ENCODE results near the gene ROBO1. TPM values are rescaled to one million over a fixed set of nuclear protein-coding genes. Genes with fewer than 3 reads are reported as not detected.

The ROBO1 gene
- total RNA-seq, 2 experiments from 2014 or later = 0.36 to 0.69 TPM

- ChIA-PET POLR2A (no interaction called here), CTCF (no interaction called here)
- Mint-ChIP-seq H3K9me3 (peaks cover 11% of the 10 kb centered on the region), H3K27ac (no peak overlapping the region), H3K4me1 (ENCODE audit: low read depth) (no peaks in the 10 kb centered on the region), H3K27me3 (no peaks in the 10 kb centered on the region), H3K36me3 (ENCODE audit: low read depth) (no peaks in the 10 kb centered on the region), H3K4me3 (no peak overlapping the region)
- ATAC-seq (ENCODE audit: poor library complexity) (no peak), DNase-seq (no peak)
- no peaks in the 10 kb centered on the region for H3K36me3 ChIP-seq (ENCODE audit: insufficient read depth, low read length)
- H3K4me1 ChIP-seq (ENCODE audit: insufficient read depth, low read length) = no peaks in the 10 kb centered on the region
- H3K27ac ChIP-seq (ENCODE audit: low read depth in 1 of 2, low read length in 2 of 2) = no peak overlapping the region
- TF ChIP-seq, protein P1, sequence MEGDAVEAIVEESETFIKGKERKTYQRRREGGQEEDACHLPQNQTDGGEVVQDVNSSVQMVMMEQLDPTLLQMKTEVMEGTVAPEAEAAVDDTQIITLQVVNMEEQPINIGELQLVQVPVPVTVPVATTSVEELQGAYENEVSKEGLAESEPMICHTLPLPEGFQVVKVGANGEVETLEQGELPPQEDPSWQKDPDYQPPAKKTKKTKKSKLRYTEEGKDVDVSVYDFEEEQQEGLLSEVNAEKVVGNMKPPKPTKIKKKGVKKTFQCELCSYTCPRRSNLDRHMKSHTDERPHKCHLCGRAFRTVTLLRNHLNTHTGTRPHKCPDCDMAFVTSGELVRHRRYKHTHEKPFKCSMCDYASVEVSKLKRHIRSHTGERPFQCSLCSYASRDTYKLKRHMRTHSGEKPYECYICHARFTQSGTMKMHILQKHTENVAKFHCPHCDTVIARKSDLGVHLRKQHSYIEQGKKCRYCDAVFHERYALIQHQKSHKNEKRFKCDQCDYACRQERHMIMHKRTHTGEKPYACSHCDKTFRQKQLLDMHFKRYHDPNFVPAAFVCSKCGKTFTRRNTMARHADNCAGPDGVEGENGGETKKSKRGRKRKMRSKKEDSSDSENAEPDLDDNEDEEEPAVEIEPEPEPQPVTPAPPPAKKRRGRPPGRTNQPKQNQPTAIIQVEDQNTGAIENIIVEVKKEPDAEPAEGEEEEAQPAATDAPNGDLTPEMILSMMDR (IDR thresholded peaks at IDR 0.05) = no peak
- intact Hi-C loops (cut with DNase I, micrococcal nuclease) = no loop called here
- peaks cover 0 to 3% of the 10 kb centered on the region in 2 experiments for H3K9me3 ChIP-seq (ENCODE audit: control insufficient read depth in 1 of 2, insufficient read depth in 1 of 2, low read length in 2 of 2)
- H3K27me3 ChIP-seq (ENCODE audit: control insufficient read depth in 1 of 2, insufficient read depth in 2 of 2, low read length in 2 of 2) = no peaks in the 10 kb centered on the region
- H3K4me3 ChIP-seq (ENCODE audit: low read length) = no peak overlapping the region
Measured at GRCh38 chr3:79258479-79258878, 509.3 kb downstream of the ROBO1 start.

GRCh38 chr3:79257791-79258190 is 510.0 kb downstream of the ROBO1 start:
- ATAC-seq (ENCODE audit: poor library complexity) (no peak), DNase-seq (no peak)
- H3K4me3 Mint-ChIP-seq = no peak overlapping the region
- Histone ChIP-seq H3K36me3 (ENCODE audit: insufficient read depth, low read length) (no peaks in the 10 kb centered on the region), H3K27me3 (ENCODE audit: control insufficient read depth in 1 of 2, insufficient read depth in 2 of 2, low read length in 2 of 2) (no peaks in the 10 kb centered on the region), H3K4me3 (ENCODE audit: low read length) (no peak overlapping the region), H3K4me1 (ENCODE audit: insufficient read depth, low read length) (no peaks in the 10 kb centered on the region), H3K27ac (ENCODE audit: low read depth in 1 of 2, low read length in 2 of 2) (no peak overlapping the region), H3K9me3 (ENCODE audit: control insufficient read depth in 1 of 2, insufficient read depth in 1 of 2, low read length in 2 of 2) (peaks cover 0 to 3% of the 10 kb centered on the region in 2 experiments)
- no peaks in the 10 kb centered on the region for H3K4me1 Mint-ChIP-seq (ENCODE audit: low read depth)
- no peak overlapping the region for H3K27ac Mint-ChIP-seq
- TF ChIP-seq, protein P1 (IDR thresholded peaks at IDR 0.05) = no peak
- no peaks in the 10 kb centered on the region for H3K36me3 Mint-ChIP-seq (ENCODE audit: low read depth)
- H3K9me3 Mint-ChIP-seq = peaks cover 11% of the 10 kb centered on the region
- POLR2A ChIA-PET = no interaction called here
- intact Hi-C loops (cut with DNase I, micrococcal nuclease) = no loop called here
- CTCF ChIA-PET = no interaction called here
- H3K27me3 Mint-ChIP-seq = no peaks in the 10 kb centered on the region

DNA sequence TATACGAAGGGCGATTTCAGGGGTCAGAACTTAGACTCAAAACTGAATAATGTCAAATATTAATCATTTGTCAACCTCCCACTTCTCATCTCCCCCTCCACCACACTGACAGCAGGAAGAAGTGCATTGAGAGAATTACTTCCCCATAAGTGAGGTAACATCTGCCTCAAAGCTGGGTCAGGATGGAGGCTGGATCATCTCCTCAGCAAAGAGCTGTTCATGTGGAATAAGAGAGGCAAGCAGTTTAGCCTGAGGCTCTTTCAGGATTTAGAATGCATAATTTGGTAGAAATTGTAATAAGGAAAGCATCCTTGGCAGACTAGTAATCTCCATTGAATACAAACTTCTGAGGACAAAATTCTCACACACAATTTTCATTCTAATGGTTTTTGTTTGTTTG is 512.1 kb downstream of the ROBO1 start:
- POLR2A ChIA-PET = no interaction called here
- Mint-ChIP-seq H3K27ac (no peak overlapping the region), H3K4me1 (ENCODE audit: low read depth) (no peaks in the 10 kb centered on the region), H3K9me3 (peaks cover 11% of the 10 kb centered on the region), H3K4me3 (no peak overlapping the region), H3K36me3 (ENCODE audit: low read depth) (no peaks in the 10 kb centered on the region), H3K27me3 (no peaks in the 10 kb centered on the region)
- Histone ChIP-seq H3K36me3 (ENCODE audit: insufficient read depth, low read length) (no peaks in the 10 kb centered on the region), H3K9me3 (ENCODE audit: control insufficient read depth in 1 of 2, insufficient read depth in 1 of 2, low read length in 2 of 2) (peaks cover 0 to 9% of the 10 kb centered on the region in 2 experiments), H3K27ac (ENCODE audit: low read depth in 1 of 2, low read length in 2 of 2) (no peak overlapping the region), H3K4me3 (ENCODE audit: low read length) (no peak overlapping the region), H3K4me1 (ENCODE audit: insufficient read depth, low read length) (no peaks in the 10 kb centered on the region), H3K27me3 (ENCODE audit: control insufficient read depth in 1 of 2, insufficient read depth in 2 of 2, low read length in 2 of 2) (no peaks in the 10 kb centered on the region)
- CTCF ChIA-PET = no interaction called here
- ATAC-seq (ENCODE audit: poor library complexity) (no peak), DNase-seq (no peak)
- intact Hi-C loops (cut with DNase I, micrococcal nuclease) = no loop called here
- TF ChIP-seq, protein P1 (IDR thresholded peaks at IDR 0.05) = no peak

Data from CD4-positive, alpha-beta T cell (primary cell).